CD4-positive, alpha-beta T cell (primary cell): Measurements from ENCODE around the gene TGDS. TPM values are rescaled to one million over a fixed set of nuclear protein-coding genes. Genes with fewer than 3 reads are reported as not detected.

ENCODE experiments used
- ATAC-seq: fragments of 200-7000 bp; cut with Tn5 transposase; one replicate; pipeline ENCODE4 v1.10.0; 2022; ENCODE audit warnings: mild to moderate bottlenecking; ENCODE audit not compliant: poor library complexity
- CTCF ChIA-PET: fragments of 350-600 bp; sonication (Branson Sonifier 250); formaldehyde crosslinking; loops from one replicate; lab custom pipeline; 2021; ENCODE audit warnings: antibody characterized with exemption, inconsistent platforms; lab: Charles Lee
- POLR2A ChIA-PET: fragments of 350-600 bp; sonication (Branson Sonifier 250); formaldehyde crosslinking; loops from one replicate; lab custom pipeline; 2021; ENCODE audit warnings: antibody characterized with exemption, inconsistent platforms; lab: Charles Lee
- DNase-seq, 14 experiments: peaks; one replicate each; pipeline ENCODE4 v3.0.0-alpha.2; 2013 to 2020; ENCODE audit warnings: mixed read lengths in 2 of 14
- H3K27ac ChIP-seq, 2 donors: one replicate each; pipeline versions ENCODE4 v1.5.1 to v1.7.0; 2013; ENCODE audit warnings: low read length in 2 of 2, low read depth in 1 of 2, mild to moderate bottlenecking in 1 of 2
- H3K27me3 ChIP-seq, 2 experiments: 1 replicate in 1 of 2; 2 replicates in 1 of 2; pipeline versions ENCODE4 v1.6.1 to v1.7.0; 2013; ENCODE audit warnings: low read length in 2 of 2, control low read depth in 1 of 2, mild to moderate bottlenecking in 1 of 2, moderate library complexity in 1 of 2; ENCODE audit not compliant: insufficient read depth in 2 of 2, control insufficient read depth in 1 of 2
- H3K36me3 ChIP-seq: one replicate; pipeline ENCODE4 v1.6.1; 2013; ENCODE audit warnings: low read length, control low read depth; ENCODE audit not compliant: insufficient read depth
- H3K4me1 ChIP-seq: one replicate; pipeline ENCODE4 v1.6.1; 2013; ENCODE audit warnings: low read length, control low read depth; ENCODE audit not compliant: insufficient read depth
- H3K4me3 ChIP-seq: one replicate; pipeline ENCODE4 v1.5.1; 2013; ENCODE audit warnings: mild to moderate bottlenecking, low read length, moderate library complexity
- H3K9me3 ChIP-seq, 2 experiments: 1 replicate in 1 of 2; 2 replicates in 1 of 2; pipeline versions ENCODE4 v1.6.1 to v1.7.0; 2013; ENCODE audit warnings: low read length in 2 of 2, mild to moderate bottlenecking in 2 of 2, control low read depth in 1 of 2, moderate library complexity in 1 of 2; ENCODE audit not compliant: control insufficient read depth in 1 of 2, insufficient read depth in 1 of 2
- H3K27ac Mint-ChIP-seq: one replicate; pipeline ENCODE4 v1.8.0; 2020; ENCODE audit warnings: mixed read lengths
- H3K27me3 Mint-ChIP-seq: one replicate; pipeline ENCODE4 v1.8.0; 2021; ENCODE audit warnings: mixed read lengths
- H3K36me3 Mint-ChIP-seq: one replicate; pipeline ENCODE4 v1.8.0; 2021; ENCODE audit warnings: low read depth, mixed read lengths
- H3K4me1 Mint-ChIP-seq: one replicate; pipeline ENCODE4 v1.8.0; 2021; ENCODE audit warnings: low read depth, mixed read lengths
- H3K4me3 Mint-ChIP-seq: one replicate; pipeline ENCODE4 v1.8.0; 2020; ENCODE audit warnings: mild to moderate bottlenecking, mixed read lengths
- H3K9me3 Mint-ChIP-seq: one replicate; pipeline ENCODE4 v1.8.0; 2020; ENCODE audit warnings: mixed read lengths
- CTCF ChIP-seq: fragments of 200-600 bp; IDR thresholded peaks from one replicate; pipeline ENCODE4 v1.8.0; 2022; ENCODE audit warnings: antibody characterized with exemption, mild to moderate bottlenecking
- intact Hi-C, 2 experiments: fragments of 100-400 bp; cut with DNase I in 1 of 2; cut with micrococcal nuclease in 1 of 2; formaldehyde crosslinking; loops; one replicate each; pipeline versions ENCODE4 v1.15.1 to v1.9.0; 2023 to 2025; cut with DNase I, micrococcal nuclease
- total RNA-seq, 174 experiments: library from RNA in 2 of 174; stranded (reverse) in 2 of 174; gene quantifications; one replicate each; pipeline ENCODE4 v1.2.3 and lab custom pipeline; 2021 to 2026

Gene TGDS
- total RNA-seq, 2 experiments from 2014 or later: 4.1 to 4.6 TPM

DNA sequence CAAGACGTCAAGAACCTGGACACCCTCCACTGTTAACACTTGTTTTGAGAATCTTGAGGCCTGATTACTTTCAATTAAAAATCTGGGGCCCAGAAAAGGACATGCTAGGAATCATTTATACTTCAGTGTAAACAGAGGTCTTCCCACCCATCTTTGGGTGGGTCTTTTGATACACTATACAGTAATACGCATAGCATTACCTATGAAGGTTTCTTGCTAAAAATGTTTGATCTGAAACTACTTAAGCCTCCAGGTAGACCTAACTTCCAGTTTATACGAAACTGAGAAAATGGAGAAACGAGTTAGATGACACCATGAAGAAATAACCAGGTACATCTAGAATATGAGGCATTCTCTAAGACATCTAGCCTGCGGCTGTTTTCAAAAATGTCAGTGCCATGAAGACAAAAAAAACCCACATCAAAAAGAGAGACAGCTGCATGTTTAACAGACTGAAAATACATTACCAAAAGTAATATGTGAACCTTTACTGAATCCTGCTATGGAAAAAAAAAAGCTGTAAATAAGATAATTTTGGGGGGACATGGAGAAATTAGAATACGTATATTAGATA lies 36.6 kb downstream of the TGDS start:
- H3K9me3 Mint-ChIP-seq: no peaks in the 10 kb centered on the region
- Histone ChIP-seq H3K4me3 (no peak overlapping the region), H3K36me3 (peaks cover 7% of the 10 kb centered on the region), H3K9me3 (no peaks in the 10 kb centered on the region), H3K27me3 (no peaks in the 10 kb centered on the region), H3K4me1 (peaks cover 7% of the 10 kb centered on the region), H3K27ac (no peak overlapping the region)
- ChIA-PET CTCF (no interaction called here), POLR2A (interaction anchor here (0.7 to 2.4 kb wide), 2 partner anchors 8 to 10 kb away, joined by 3 to 21 read pairs; no protein-coding TSS in a partner anchor)
- intact Hi-C loops: loop anchor here in 1 of 2 experiments (10.0 kb wide), 1 partner anchor 625 kb away; no protein-coding TSS in a partner anchor
- DNase-seq: peak in 3 of 14 experiments; percentile 9 to 43 (median 34)
- ATAC-seq: peak; percentile 79
- H3K27me3 Mint-ChIP-seq: no peaks in the 10 kb centered on the region
- no peak for TF ChIP-seq CTCF
- no peaks in the 10 kb centered on the region for H3K36me3 Mint-ChIP-seq
- peak overlapping the region; percentile 31 for H3K4me3 Mint-ChIP-seq
- peak overlapping the region; percentile 79 for H3K27ac Mint-ChIP-seq
- peaks cover 27% of the 10 kb centered on the region for H3K4me1 Mint-ChIP-seq

DNA sequence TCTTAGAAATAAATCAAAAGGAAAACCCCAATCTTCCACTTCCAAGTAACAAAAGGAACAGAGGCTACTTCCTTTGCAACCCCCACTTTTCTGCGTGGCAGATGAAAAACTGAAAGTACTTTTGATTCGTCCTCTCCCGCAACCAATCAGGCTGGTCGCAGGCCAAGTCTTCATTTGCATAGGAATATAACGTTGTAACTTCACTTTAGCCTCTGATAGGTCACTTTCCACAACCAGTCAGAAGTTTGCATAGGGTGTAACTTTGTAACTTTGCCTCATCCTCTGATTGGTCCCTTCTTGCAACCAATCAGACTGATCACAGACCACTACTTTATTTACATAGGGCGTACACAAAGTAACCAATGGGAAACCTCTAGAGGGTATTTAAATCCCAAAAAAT lies 37.2 kb downstream of the TGDS start:
- peaks cover 27% of the 10 kb centered on the region for H3K4me1 Mint-ChIP-seq
- H3K27me3 ChIP-seq: no peaks in the 10 kb centered on the region
- H3K36me3 ChIP-seq: peaks cover 7% of the 10 kb centered on the region
- ATAC-seq (peak; percentile 56), DNase-seq (peak in 4 of 14 experiments; percentile 23 to 59 (median 44))
- ChIA-PET CTCF (no interaction called here), POLR2A (no interaction called here)
- no peaks in the 10 kb centered on the region for H3K36me3 Mint-ChIP-seq
- H3K27ac ChIP-seq: no peak overlapping the region
- H3K27me3 Mint-ChIP-seq: no peaks in the 10 kb centered on the region
- H3K4me3 ChIP-seq: no peak overlapping the region
- intact Hi-C loops: loop anchor here in 1 of 2 experiments (10.0 kb wide), 1 partner anchor 626 kb away; no protein-coding TSS in a partner anchor
- H3K9me3 Mint-ChIP-seq: no peaks in the 10 kb centered on the region
- H3K9me3 ChIP-seq: no peaks in the 10 kb centered on the region
- peaks cover 7% of the 10 kb centered on the region for H3K4me1 ChIP-seq
- TF ChIP-seq CTCF: no peak
- H3K4me3 Mint-ChIP-seq: peak overlapping the region; percentile 55
- peak overlapping the region; percentile 79 for H3K27ac Mint-ChIP-seq

GRCh38 chr13:94557684-94558235 lies 38.2 kb downstream of the TGDS start:
- ChIA-PET CTCF (no interaction called here), POLR2A (no interaction called here)
- ATAC-seq (no peak), DNase-seq (no peak)
- no peak for TF ChIP-seq CTCF
- H3K27ac Mint-ChIP-seq: no peak overlapping the region
- Histone ChIP-seq H3K4me3 (no peak overlapping the region), H3K27ac (no peak overlapping the region), H3K4me1 (peaks cover 7% of the 10 kb centered on the region), H3K36me3 (peaks cover under 1% of the 10 kb centered on the region), H3K27me3 (no peaks in the 10 kb centered on the region), H3K9me3 (no peaks in the 10 kb centered on the region)
- H3K36me3 Mint-ChIP-seq: no peaks in the 10 kb centered on the region
- no peaks in the 10 kb centered on the region for H3K9me3 Mint-ChIP-seq
- H3K4me1 Mint-ChIP-seq: peaks cover 27% of the 10 kb centered on the region
- intact Hi-C loops: loop anchor here in 1 of 2 experiments (10.0 kb wide), 1 partner anchor 627 kb away; no protein-coding TSS in a partner anchor
- H3K27me3 Mint-ChIP-seq: no peaks in the 10 kb centered on the region
- no peak overlapping the region for H3K4me3 Mint-ChIP-seq
